HepG2 (cell line): Measurements from ENCODE around the gene PRKAB1. TPM values are rescaled to one million over a fixed set of nuclear protein-coding genes. Genes with fewer than 3 reads are reported as not detected.

Source experiments
- AGO1 ChIP-seq: fragments of 200-400 bp; formaldehyde crosslinking; IDR thresholded peaks from 2 replicates; pipeline ENCODE4 v1.6.1; 2017; ENCODE audit warnings: mild to moderate bottlenecking, low read depth, low read length, moderate library complexity; ENCODE audit not compliant: poor library complexity, severe bottlenecking
- ATF7-NPFF ChIP-seq: sonication (generic); formaldehyde crosslinking; IDR thresholded peaks from 2 replicates; pipeline ENCODE4 v1.8.1; 2023; ENCODE audit warnings: mild to moderate bottlenecking, low read depth, missing genetic modification reagents, moderate library complexity
- GTF3A ChIP-seq: sonication (generic); formaldehyde crosslinking; conservative IDR thresholded peaks from 2 replicates; pipeline ENCODE4 v1.4.0; 2020; ENCODE audit warnings: mild to moderate bottlenecking, missing genetic modification reagents
- IRF2 ChIP-seq: IDR thresholded peaks from 2 replicates; pipeline ENCODE4 v1.6.1; 2018; ENCODE audit warnings: missing genetic modification reagents, missing compliant biosample characterization
- MAFG ChIP-seq: sonication (generic); formaldehyde crosslinking; IDR thresholded peaks from 2 replicates; pipeline ENCODE4 v1.5.1; 2020; ENCODE audit warnings: mild to moderate bottlenecking, missing genetic modification reagents
- PLRG1 ChIP-seq: fragments of 450-650 bp; conservative IDR thresholded peaks from 2 replicates; pipeline ENCODE4 v1.6.1; 2016
- RFX1 ChIP-seq: fragments of 450-650 bp; IDR thresholded peaks from 2 replicates; pipeline ENCODE4 v1.6.1; 2017
- SETDB1 ChIP-seq: sonication (generic); formaldehyde crosslinking; IDR thresholded peaks from 2 replicates; pipeline ENCODE4 v1.5.1; 2020; ENCODE audit warnings: missing genetic modification reagents, mild to moderate bottlenecking, borderline replicate concordance
- SRSF9 ChIP-seq: fragments of 200-400 bp; formaldehyde crosslinking; IDR thresholded peaks from 2 replicates; pipeline ENCODE4 v1.6.1; 2018; ENCODE audit warnings: borderline replicate concordance, mild to moderate bottlenecking, low read depth, low read length; ENCODE audit not compliant: insufficient read depth, poor library complexity, severe bottlenecking
- TEAD2 ChIP-seq: sonication (generic); formaldehyde crosslinking; IDR thresholded peaks from 2 replicates; pipeline ENCODE4 v1.9.0; 2021; ENCODE audit warnings: missing genetic modification reagents
- THAP11 ChIP-seq: IDR thresholded peaks from 2 replicates; pipeline ENCODE4 v1.6.1; 2016; ENCODE audit warnings: missing biosample characterization, missing genetic modification reagents
- ZBTB21 ChIP-seq: sonication (generic); formaldehyde crosslinking; IDR thresholded peaks from 2 replicates; pipeline ENCODE4 v1.4.0; 2020; ENCODE audit warnings: missing genetic modification reagents
- ZBTB37 ChIP-seq: sonication (generic); formaldehyde crosslinking; IDR thresholded peaks from 2 replicates; pipeline ENCODE4 v1.4.0; 2020; ENCODE audit warnings: mild to moderate bottlenecking, missing genetic modification reagents
- ZBTB7A ChIP-seq: sonication (generic); formaldehyde crosslinking; IDR thresholded peaks from 2 replicates; pipeline ENCODE4 v1.8.0; 2022; ENCODE audit warnings: mild to moderate bottlenecking, missing genetic modification reagents
- ZNF142 ChIP-seq: sonication (generic); formaldehyde crosslinking; IDR thresholded peaks from 2 replicates; pipeline ENCODE4 v1.4.0; 2020; ENCODE audit warnings: missing genetic modification reagents
- ZNF24 ChIP-seq: fragments of 450-650 bp; IDR thresholded peaks from 2 replicates; pipeline ENCODE4 v1.6.1; 2017; ENCODE audit warnings: antibody characterized with exemption, mild to moderate bottlenecking
- ZNF326 ChIP-seq: sonication (generic); formaldehyde crosslinking; IDR thresholded peaks from 2 replicates; pipeline ENCODE4 v1.4.0; 2020; ENCODE audit warnings: missing genetic modification reagents, borderline replicate concordance
- ZNF691 ChIP-seq: sonication (generic); formaldehyde crosslinking; IDR thresholded peaks from 2 replicates; pipeline ENCODE4 v1.4.0; 2020; ENCODE audit warnings: missing genetic modification reagents, low read depth, mild to moderate bottlenecking, borderline replicate concordance
- ZNF749 ChIP-seq: sonication (generic); formaldehyde crosslinking; IDR thresholded peaks from 2 replicates; pipeline ENCODE4 v1.8.0; 2022; ENCODE audit warnings: mild to moderate bottlenecking, missing genetic modification reagents, moderate library complexity, borderline replicate concordance
- ZNF75D ChIP-seq: sonication (generic); formaldehyde crosslinking; IDR thresholded peaks from 2 replicates; pipeline ENCODE4 v1.8.1; 2023; ENCODE audit warnings: missing genetic modification reagents, mild to moderate bottlenecking, borderline replicate concordance
- polyA plus RNA-seq, 8 experiments: library from polyadenylated mRNA; depleted of rRNA in 3 of 8; stranded (reverse) in 7 of 8; unstranded in 1 of 8; fragments of >200 nt; fragmentation: Illumina TruSeq in 4 of 8; extraction: Trizol in 4 of 8; gene quantifications; 2 replicates each; pipeline versions ENCODE4 v1.2.1 to v1.2.3, GENCODE V29; 2011 to 2016; ENCODE audit warnings: low read depth in 4 of 8, missing spikeins in 1 of 8, mixed read lengths in 1 of 8; ENCODE audit not compliant: insufficient read depth in 1 of 8
- total RNA-seq, 5 experiments: library from RNA; depleted of rRNA; stranded (reverse); fragments of >200 nt; fragmentation: Illumina TruSeq; extraction: Trizol; gene quantifications; 2 replicates each; pipeline ENCODE4 v1.2.3, GENCODE V29; 2016; ENCODE audit warnings: low read depth in 1 of 5
- TF ChIP-seq, protein P1 (sequence below): sonication (generic); formaldehyde crosslinking; conservative IDR thresholded peaks from 2 replicates; pipeline ENCODE4 v1.8.1; 2023; ENCODE audit warnings: missing genetic modification reagents

Gene PRKAB1
- total and polyA plus RNA-seq, 2 of the 13 experiments (the other 11 are each of a cell fraction or from before 2014, with no cell fraction given) = 28.4 to 35.5 TPM

- TF ChIP-seq ZNF142 (no peak), THAP11 (peak; percentile 93), GTF3A (no peak), AGO1 (no peak), SETDB1 (CRISPR knock-in tag) (no peak), MAFG (CRISPR knock-in tag) (no peak), ZNF691 (peak; percentile 74; the same call in 1 of the 2 replicates), ZBTB21 (CRISPR knock-in tag) (peak; percentile 55; the same call in 1 of the 2 replicates), PLRG1 (no peak), RFX1 (no peak), ZBTB37 (CRISPR knock-in tag) (no peak), IRF2 (0 out of 2 replicates have a peak, but pooled peaks have one; percentile 54), ZNF75D (CRISPR knock-in tag) (no peak), ATF7-NPFF (peak; percentile 74), ZNF749 (0 out of 2 replicates have a peak, but pooled peaks have one; percentile 26), ZNF24 (no peak), ZBTB7A (CRISPR knock-in tag) (peak; percentile 26; the same call in 1 of the 2 replicates), TEAD2 (no peak), ZNF326 (CRISPR knock-in tag) (no peak), SRSF9 (no peak)
- TF ChIP-seq, protein P1, sequence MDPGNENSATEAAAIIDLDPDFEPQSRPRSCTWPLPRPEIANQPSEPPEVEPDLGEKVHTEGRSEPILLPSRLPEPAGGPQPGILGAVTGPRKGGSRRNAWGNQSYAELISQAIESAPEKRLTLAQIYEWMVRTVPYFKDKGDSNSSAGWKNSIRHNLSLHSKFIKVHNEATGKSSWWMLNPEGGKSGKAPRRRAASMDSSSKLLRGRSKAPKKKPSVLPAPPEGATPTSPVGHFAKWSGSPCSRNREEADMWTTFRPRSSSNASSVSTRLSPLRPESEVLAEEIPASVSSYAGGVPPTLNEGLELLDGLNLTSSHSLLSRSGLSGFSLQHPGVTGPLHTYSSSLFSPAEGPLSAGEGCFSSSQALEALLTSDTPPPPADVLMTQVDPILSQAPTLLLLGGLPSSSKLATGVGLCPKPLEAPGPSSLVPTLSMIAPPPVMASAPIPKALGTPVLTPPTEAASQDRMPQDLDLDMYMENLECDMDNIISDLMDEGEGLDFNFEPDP (CRISPR knock-in tag) = no peak
These were observed at the start of gene PRKAB1 (continued) for GRCh38 chr12:119667577-119668323.
